Measurements from ENCODE around the gene LMO7. TPM values are rescaled to one million over a fixed set of nuclear protein-coding genes. Genes with fewer than 3 reads are reported as not detected.
"Not testable (repeated sequence)": the region's sequence is repeated elsewhere in the genome, so short reads cannot be mapped to it uniquely, and the experiment has no call there.

LMO7 gene
- total RNA-seq, 2 donors from 2014 or later, result 6.5 to 21.1 TPM

- Mint-ChIP-seq H3K36me3 (ENCODE audit: low read depth) (no peaks in the 10 kb centered on the region), H3K4me3 (no peak overlapping the region), H3K9me3 (no peaks in the 10 kb centered on the region), H3K4me1 (no peaks in the 10 kb centered on the region), H3K27ac (no peak overlapping the region), H3K27me3 (no peaks in the 10 kb centered on the region)
- ATAC-seq (replicated peaks), result no peak
These were observed 88.8 kb downstream of the LMO7 start for GRCh38 chr13:75724752-75725517.

- Mint-ChIP-seq H3K27ac (no peak overlapping the region), H3K9me3 (no peaks in the 10 kb centered on the region), H3K4me3 (no peak overlapping the region), H3K4me1 (no peaks in the 10 kb centered on the region), H3K27me3 (no peaks in the 10 kb centered on the region), H3K36me3 (ENCODE audit: low read depth) (no peaks in the 10 kb centered on the region)
- no peak for ATAC-seq (replicated peaks)
These were observed 89.6 kb downstream of the LMO7 start for GRCh38 chr13:75725736-75726135.

DNA sequence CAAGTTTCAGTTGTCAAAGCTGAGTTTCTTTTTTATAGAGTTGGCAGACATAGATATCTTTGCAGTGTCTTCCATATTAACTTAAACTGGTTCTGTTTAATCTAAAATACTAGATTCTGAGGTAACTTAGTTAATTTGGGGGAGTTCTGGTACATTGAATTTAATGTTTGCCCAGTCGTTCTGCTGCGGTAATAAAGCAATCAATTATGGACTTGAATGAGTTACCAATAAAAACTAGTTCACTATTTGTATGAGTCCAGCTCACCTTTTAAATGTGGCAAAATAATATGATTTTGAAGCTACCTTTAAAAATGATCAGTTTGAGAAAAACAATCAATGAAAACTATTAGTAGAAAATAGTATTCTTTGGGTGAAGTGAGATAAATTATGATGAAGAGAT, 90.2 kb downstream of the LMO7 start:
- Mint-ChIP-seq H3K4me3 (no peak overlapping the region), H3K27me3 (no peaks in the 10 kb centered on the region), H3K9me3 (no peaks in the 10 kb centered on the region), H3K36me3 (ENCODE audit: low read depth) (no peaks in the 10 kb centered on the region), H3K27ac (no peak overlapping the region), H3K4me1 (no peaks in the 10 kb centered on the region)
- no peak for ATAC-seq (replicated peaks)

GRCh38 chr13:75733113-75733512, 97.0 kb downstream of the LMO7 start:
- peaks cover 12% of the 10 kb centered on the region for H3K36me3 Mint-ChIP-seq (ENCODE audit: low read depth)
- not testable (repeated sequence) for H3K4me3 Mint-ChIP-seq; ATAC-seq (replicated peaks); H3K27ac Mint-ChIP-seq; H3K27me3 Mint-ChIP-seq; H3K4me1 Mint-ChIP-seq; H3K9me3 Mint-ChIP-seq

DNA sequence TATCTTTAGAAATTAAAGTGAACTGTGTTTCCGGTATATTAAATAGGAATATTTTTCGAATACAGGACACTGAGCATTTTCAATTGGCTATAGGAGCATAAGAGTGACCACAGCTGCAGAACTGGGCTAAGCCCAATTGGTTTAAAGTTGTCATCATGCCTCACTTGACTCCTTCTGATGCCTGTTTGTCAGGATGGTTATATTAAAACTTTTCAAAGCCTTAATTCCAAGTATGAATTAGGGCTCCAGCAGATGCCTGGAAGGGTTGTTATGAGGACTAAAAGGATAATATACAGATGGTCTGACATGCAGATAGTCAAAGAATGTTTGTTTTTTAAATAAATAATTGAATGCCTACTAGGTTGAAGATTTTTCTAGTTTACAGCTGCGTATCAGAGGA, 100.0 kb downstream of the LMO7 start:
- Mint-ChIP-seq H3K36me3 (ENCODE audit: low read depth) (peaks cover 12% of the 10 kb centered on the region), H3K9me3 (peaks cover 4% of the 10 kb centered on the region), H3K27me3 (no peaks in the 10 kb centered on the region), H3K27ac (no peak overlapping the region), H3K4me3 (no peak overlapping the region), H3K4me1 (peaks cover 3% of the 10 kb centered on the region)
- no peak for ATAC-seq (replicated peaks)

DNA sequence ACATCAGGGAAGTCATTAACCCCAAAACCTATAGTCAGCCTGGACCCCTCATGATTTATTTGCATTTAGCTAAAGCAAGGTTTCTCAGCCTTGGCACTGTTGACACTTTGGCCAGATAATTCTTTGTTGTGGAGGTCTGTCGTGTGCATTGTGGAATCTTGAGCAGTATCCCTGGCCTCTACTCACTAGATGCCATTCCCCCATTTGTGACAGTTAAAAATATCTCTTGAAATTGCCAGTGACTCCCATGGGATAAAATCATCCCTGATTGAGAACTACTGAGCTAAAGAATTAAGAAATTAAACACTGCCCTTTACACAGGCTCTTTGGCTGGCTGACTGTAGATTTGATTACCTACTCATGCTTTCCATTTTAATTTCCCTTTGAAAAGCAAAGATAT, 102.7 kb downstream of the LMO7 start:
- no peak overlapping the region for H3K4me3 Mint-ChIP-seq
- no peaks in the 10 kb centered on the region for H3K27me3 Mint-ChIP-seq
- no peak overlapping the region for H3K27ac Mint-ChIP-seq
- peaks cover under 1% of the 10 kb centered on the region for H3K36me3 Mint-ChIP-seq (ENCODE audit: low read depth)
- peaks cover 5% of the 10 kb centered on the region for H3K9me3 Mint-ChIP-seq
- no peak for ATAC-seq (replicated peaks)
- peaks cover 3% of the 10 kb centered on the region for H3K4me1 Mint-ChIP-seq

GRCh38 chr13:75739244-75739868, 103.2 kb downstream of the LMO7 start:
- peak; percentile 78 for ATAC-seq (replicated peaks)

DNA sequence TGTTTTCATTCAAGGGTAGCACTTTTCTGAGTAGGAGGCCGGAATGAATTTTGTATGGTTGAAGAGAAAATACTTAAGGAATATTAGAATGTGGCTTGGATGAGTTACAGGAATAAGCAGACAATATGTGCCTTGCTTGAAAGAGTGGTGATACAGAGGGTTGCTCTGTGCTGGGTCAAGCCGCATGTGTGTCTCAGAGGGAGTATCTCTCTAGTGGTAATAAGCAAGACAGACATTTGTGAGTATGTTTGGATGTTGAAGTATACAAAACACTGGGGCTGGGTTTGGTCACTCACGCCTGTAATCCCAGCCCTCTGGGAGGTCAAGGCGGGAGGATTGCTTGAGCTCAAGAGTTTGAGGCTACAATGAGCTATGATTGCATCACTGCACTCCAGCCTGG, 103.9 kb downstream of the LMO7 start:
- no peaks in the 10 kb centered on the region for H3K27me3 Mint-ChIP-seq
- peaks cover 3% of the 10 kb centered on the region for H3K4me1 Mint-ChIP-seq
- H3K9me3 Mint-ChIP-seq, result peaks cover 4% of the 10 kb centered on the region
- no peak overlapping the region for H3K4me3 Mint-ChIP-seq
- no peak for ATAC-seq (replicated peaks)
- no peaks in the 10 kb centered on the region for H3K36me3 Mint-ChIP-seq (ENCODE audit: low read depth)
- no peak overlapping the region for H3K27ac Mint-ChIP-seq

More at GRCh38 chr13:75739244-75739868, 103.2 kb downstream of the LMO7 start:
- no peaks in the 10 kb centered on the region for H3K27me3 Mint-ChIP-seq
- H3K4me1 Mint-ChIP-seq, result peaks cover 3% of the 10 kb centered on the region
- no peaks in the 10 kb centered on the region for H3K36me3 Mint-ChIP-seq (ENCODE audit: low read depth)
- H3K9me3 Mint-ChIP-seq, result peaks cover 4% of the 10 kb centered on the region
- H3K27ac Mint-ChIP-seq, result no peak overlapping the region
- H3K4me3 Mint-ChIP-seq, result no peak overlapping the region

DNA sequence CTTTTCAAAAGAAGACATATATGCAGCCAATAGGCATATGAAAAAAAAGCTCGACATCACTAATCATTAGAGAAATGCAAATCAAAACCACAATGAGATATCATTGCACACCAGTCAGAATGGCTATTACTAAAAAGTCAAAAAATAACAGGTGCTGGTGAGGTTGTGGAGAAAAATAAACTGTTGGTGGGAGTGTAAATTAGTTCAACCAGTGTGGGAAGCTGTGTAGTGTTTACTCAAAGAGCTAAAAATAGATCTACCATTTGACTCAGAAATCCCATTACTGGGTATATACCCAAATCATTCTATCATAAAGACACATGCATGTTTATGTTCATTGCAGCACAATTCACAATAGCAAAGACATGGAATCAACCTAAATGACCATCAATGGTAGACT, 106.9 kb downstream of the LMO7 start:
- H3K9me3 Mint-ChIP-seq; H3K27me3 Mint-ChIP-seq; H3K36me3 Mint-ChIP-seq (ENCODE audit: low read depth); H3K4me3 Mint-ChIP-seq; H3K4me1 Mint-ChIP-seq; ATAC-seq (replicated peaks); H3K27ac Mint-ChIP-seq: not testable (repeated sequence)

GRCh38 chr13:75744127-75744526, 108.0 kb downstream of the LMO7 start:
- peaks cover 3% of the 10 kb centered on the region for H3K4me1 Mint-ChIP-seq
- no peaks in the 10 kb centered on the region for H3K27me3 Mint-ChIP-seq
- no peak overlapping the region for H3K4me3 Mint-ChIP-seq
- ATAC-seq (replicated peaks), result no peak
- H3K9me3 Mint-ChIP-seq, result peaks cover 8% of the 10 kb centered on the region
- no peak overlapping the region for H3K27ac Mint-ChIP-seq
- H3K36me3 Mint-ChIP-seq (ENCODE audit: low read depth), result no peaks in the 10 kb centered on the region

DNA sequence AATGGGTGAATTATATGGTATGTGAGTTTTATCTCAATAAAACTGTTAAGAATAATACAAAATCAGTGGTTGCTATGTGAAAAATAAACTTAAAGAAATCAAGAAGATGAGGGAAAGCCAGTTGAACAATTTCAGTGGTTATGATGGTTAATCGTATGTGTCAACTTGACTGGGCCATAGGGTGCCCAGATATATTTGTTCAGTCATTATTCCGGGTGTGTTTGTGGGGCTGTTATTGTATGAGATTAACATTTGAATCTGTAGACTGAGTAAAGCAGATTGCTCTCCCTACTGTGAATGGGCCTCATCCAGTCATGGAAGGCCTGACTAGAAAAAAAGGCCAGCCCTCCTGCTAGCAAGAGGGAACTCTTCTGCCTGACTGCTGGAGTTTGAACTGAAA, 109.3 kb downstream of the LMO7 start:
- Mint-ChIP-seq H3K4me3 (no peak overlapping the region), H3K27me3 (no peaks in the 10 kb centered on the region), H3K36me3 (ENCODE audit: low read depth) (no peaks in the 10 kb centered on the region), H3K27ac (no peak overlapping the region), H3K9me3 (peaks cover 8% of the 10 kb centered on the region), H3K4me1 (no peaks in the 10 kb centered on the region)
- ATAC-seq (replicated peaks), result no peak

- H3K4me3 Mint-ChIP-seq, result no peak overlapping the region
- peaks cover 9% of the 10 kb centered on the region for H3K9me3 Mint-ChIP-seq
- no peak overlapping the region for H3K27ac Mint-ChIP-seq
- H3K4me1 Mint-ChIP-seq, result no peaks in the 10 kb centered on the region
- no peaks in the 10 kb centered on the region for H3K27me3 Mint-ChIP-seq
- no peaks in the 10 kb centered on the region for H3K36me3 Mint-ChIP-seq (ENCODE audit: low read depth)
- ATAC-seq (replicated peaks), result no peak
These were observed 112.7 kb downstream of the LMO7 start for GRCh38 chr13:75748874-75749273.

- Mint-ChIP-seq H3K4me3 (no peak overlapping the region), H3K27me3 (peaks cover 3% of the 10 kb centered on the region), H3K4me1 (no peaks in the 10 kb centered on the region), H3K27ac (no peak overlapping the region), H3K9me3 (peaks cover 13% of the 10 kb centered on the region), H3K36me3 (ENCODE audit: low read depth) (no peaks in the 10 kb centered on the region)
- no peak for ATAC-seq (replicated peaks)
These were observed 113.3 kb downstream of the LMO7 start for GRCh38 chr13:75749407-75749806.

- no peak overlapping the region for H3K4me3 Mint-ChIP-seq
- peaks cover 3% of the 10 kb centered on the region for H3K27me3 Mint-ChIP-seq
- H3K36me3 Mint-ChIP-seq (ENCODE audit: low read depth), result no peaks in the 10 kb centered on the region
- H3K4me1 Mint-ChIP-seq, result peaks cover 10% of the 10 kb centered on the region
- no peak for ATAC-seq (replicated peaks)
- H3K9me3 Mint-ChIP-seq, result peaks cover 10% of the 10 kb centered on the region
- H3K27ac Mint-ChIP-seq, result no peak overlapping the region
These were observed 115.2 kb downstream of the LMO7 start for GRCh38 chr13:75751350-75751749.

GRCh38 chr13:75752826-75753225, 116.7 kb downstream of the LMO7 start:
- no peak overlapping the region for H3K4me3 Mint-ChIP-seq
- H3K27me3 Mint-ChIP-seq, result peaks cover 3% of the 10 kb centered on the region
- no peaks in the 10 kb centered on the region for H3K36me3 Mint-ChIP-seq (ENCODE audit: low read depth)

More at GRCh38 chr13:75752826-75753225, 116.7 kb downstream of the LMO7 start:
- no peak overlapping the region for H3K27ac Mint-ChIP-seq
- H3K9me3 Mint-ChIP-seq, result peaks cover 10% of the 10 kb centered on the region
- H3K4me1 Mint-ChIP-seq, result peaks cover 19% of the 10 kb centered on the region
- ATAC-seq (replicated peaks), result no peak

All from activated T-helper 17 cell treated with anti-CD3 and anti-CD28 coated beads, Interleukin-2, amount 50 U/mL, for 72 hours (primary cell).